ENCODE measurements around the gene IMMP2L.
"Not testable (repeated sequence)": the region's sequence is repeated elsewhere in the genome, so short reads cannot be mapped to it uniquely, and the experiment has no call there.

The IMMP2L gene

DNA sequence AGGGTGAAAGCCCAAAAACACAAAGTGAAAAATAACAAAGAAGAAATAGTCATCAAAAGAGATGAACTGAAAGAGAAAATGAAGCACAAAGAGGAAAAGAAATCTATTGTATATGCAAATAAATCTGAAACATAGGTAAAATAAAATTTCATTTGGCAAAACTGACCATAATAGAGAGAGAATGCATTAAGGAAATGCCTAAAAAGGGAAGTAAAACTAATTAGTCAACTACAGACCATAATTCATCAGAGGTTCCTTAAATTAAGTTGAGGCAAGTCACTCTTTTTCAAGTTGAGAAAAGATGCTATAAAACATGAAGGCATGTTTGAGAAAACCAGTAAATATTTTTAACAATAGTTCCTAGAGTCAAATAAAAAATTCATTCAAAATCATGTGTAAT is 238.1 kb downstream of the IMMP2L start:
- no peak for DNase-seq

DNA sequence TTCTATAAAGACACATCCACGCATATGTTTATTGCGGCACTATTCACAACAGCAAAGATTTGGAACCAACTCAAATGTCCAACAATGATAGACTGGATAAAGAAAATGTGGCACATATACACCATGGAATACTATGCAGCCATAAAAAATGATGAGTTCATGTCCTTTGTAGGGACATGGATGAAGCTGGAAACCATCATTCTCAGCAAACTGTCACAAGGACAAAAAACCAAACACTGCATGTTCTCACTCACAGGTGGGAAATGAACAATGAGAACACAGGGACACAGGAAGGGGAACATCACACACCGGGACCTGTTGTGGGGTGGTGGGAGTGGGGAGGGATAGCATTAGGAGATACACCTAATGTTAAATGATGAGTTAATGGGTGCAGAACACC is 238.6 kb downstream of the IMMP2L start:
- DNase-seq, result not testable (repeated sequence)

- DNase-seq, result no peak
These were observed 242.2 kb downstream of the IMMP2L start for GRCh38 chr7:111320133-111320532.

DNA sequence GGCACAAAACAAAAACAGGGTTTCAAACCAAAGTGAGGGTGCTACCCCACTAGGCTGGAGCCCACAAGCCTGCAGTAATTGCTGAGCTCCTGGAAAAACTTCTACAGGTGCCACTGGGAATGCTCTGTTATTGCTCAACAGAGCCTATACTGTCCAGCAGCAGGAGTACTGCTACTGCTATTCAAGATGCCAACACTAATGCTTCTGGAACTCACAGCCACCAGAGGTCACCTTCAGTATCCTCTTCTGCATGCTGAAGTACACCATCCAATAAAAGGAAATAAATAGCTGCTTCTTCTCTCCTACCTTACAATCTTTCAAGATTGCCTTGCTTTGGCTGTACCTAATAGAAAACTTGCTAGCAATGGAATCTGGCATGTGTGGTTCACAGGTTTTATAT is 249.3 kb downstream of the IMMP2L start:
- DNase-seq, result no peak

- DNase-seq, result no peak
These were observed 253.6 kb downstream of the IMMP2L start for GRCh38 chr7:111308691-111309090.

- DNase-seq, result no peak
These were observed 260.4 kb downstream of the IMMP2L start for GRCh38 chr7:111301891-111302290.

GRCh38 chr7:111294494-111294893 is 267.8 kb downstream of the IMMP2L start:
- no peak for DNase-seq

GRCh38 chr7:111292026-111292470 is 270.2 kb downstream of the IMMP2L start:
- no peak for DNase-seq

GRCh38 chr7:111290982-111291381 is 271.3 kb downstream of the IMMP2L start:
- no peak for DNase-seq

DNA sequence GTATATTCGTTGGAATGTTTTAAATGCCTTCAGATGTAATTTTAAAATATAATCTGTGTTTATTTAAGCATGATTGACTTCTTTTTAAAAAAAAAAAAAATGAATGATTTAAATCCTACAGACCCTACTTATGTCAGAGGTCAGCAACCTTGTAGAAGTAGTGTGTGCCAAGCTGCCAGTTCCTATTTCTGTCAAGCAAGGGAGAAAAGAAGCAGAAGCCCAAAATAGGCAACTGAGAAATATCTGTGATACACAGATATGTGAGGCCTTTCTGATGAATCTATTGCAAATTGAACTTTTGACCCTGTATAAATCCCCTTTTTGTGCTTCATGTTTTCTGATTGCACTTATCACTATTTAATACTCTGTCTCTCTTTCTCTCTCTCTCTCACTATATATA is 271.9 kb downstream of the IMMP2L start:
- DNase-seq, result no peak

GRCh38 chr7:111288441-111288840 is 273.9 kb downstream of the IMMP2L start:
- not testable (repeated sequence) for DNase-seq

DNA sequence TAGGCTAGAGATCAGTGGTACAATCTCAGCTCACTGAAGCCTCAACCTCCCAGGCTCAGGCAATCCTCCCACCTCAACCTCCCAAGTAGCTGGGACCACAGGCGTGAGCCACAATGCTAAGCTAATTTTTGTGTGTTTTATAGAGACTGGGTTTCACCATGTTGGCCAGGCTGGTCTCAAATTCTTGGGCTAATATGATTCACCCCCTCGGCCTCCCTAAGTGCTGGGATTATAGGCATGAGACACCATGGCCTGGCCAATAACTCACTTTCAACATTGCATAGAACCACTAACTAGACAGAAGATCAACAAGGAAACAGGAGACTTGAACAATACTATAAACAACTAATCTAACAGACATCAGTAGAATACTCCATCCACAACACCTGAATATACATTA is 279.7 kb downstream of the IMMP2L start:
- no peak for DNase-seq

- no peak for DNase-seq
These were observed 287.4 kb downstream of the IMMP2L start for GRCh38 chr7:111274857-111275256.

DNA sequence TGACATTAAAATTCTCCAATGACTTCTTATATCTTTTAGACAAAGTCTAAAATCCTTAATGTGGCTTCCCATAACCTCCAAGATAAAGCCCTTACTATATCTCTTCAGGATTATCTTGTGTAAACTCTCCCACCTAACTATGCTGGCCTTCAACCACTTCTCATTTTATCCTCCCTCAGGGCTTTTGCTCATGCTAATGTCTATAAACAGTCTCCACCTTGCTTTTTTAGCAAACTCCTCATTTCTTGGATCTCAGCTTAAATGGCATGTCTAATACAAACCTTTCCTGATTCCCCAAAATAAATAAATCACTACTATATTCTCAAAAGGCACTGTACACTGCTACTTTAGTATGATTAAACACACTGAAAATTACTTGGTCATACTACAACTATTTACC is 290.2 kb downstream of the IMMP2L start:
- no peak for DNase-seq

GRCh38 chr7:111270794-111271193 is 291.5 kb downstream of the IMMP2L start:
- not testable (repeated sequence) for DNase-seq

- no peak for DNase-seq
These were observed 293.4 kb downstream of the IMMP2L start for GRCh38 chr7:111268941-111269340.

DNA sequence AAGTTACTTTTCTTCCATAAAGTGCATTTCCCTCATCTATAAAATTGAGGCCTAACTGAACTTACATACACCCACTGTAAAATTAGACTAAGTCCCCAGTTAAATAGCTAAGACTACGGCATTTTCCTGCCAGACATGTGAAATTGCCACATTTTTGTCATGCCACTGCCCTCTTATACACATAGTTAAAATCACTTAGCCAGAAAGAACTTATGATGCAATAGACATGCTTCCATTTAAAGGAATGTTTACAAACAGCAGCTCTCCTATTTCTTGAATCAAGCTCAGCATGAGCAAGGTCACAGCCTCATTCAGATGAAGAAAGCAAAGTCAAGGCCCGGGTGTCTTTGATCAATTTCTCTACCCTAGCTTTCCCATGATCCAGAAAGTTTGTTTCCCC is 295.7 kb downstream of the IMMP2L start:
- no peak for DNase-seq

- DNase-seq, result no peak
These were observed 296.9 kb downstream of the IMMP2L start for GRCh38 chr7:111265394-111265793.

DNA sequence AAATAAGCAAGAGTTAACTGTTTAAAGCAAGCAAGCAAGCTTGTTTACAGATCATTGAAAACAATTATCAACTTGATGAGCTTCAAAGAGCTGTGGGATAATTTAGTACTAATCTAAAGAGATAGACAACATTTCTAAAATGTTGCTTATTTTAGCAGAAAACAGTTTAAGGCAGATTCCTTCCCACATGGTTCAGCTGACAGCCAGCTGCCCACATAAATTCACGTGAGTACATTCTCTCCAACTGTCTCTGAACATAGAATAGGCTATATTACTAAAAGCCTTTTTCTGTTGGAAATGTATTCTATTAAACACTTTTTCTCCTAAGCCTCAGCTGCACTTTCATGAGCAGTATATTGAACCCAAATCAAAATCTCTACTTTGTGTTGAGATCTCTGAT is 297.3 kb downstream of the IMMP2L start:
- DNase-seq, result no peak

GRCh38 chr7:111264111-111264868 is 298.0 kb downstream of the IMMP2L start:
- DNase-seq, result peak in 1 of 2 experiments; percentile 30

DNA sequence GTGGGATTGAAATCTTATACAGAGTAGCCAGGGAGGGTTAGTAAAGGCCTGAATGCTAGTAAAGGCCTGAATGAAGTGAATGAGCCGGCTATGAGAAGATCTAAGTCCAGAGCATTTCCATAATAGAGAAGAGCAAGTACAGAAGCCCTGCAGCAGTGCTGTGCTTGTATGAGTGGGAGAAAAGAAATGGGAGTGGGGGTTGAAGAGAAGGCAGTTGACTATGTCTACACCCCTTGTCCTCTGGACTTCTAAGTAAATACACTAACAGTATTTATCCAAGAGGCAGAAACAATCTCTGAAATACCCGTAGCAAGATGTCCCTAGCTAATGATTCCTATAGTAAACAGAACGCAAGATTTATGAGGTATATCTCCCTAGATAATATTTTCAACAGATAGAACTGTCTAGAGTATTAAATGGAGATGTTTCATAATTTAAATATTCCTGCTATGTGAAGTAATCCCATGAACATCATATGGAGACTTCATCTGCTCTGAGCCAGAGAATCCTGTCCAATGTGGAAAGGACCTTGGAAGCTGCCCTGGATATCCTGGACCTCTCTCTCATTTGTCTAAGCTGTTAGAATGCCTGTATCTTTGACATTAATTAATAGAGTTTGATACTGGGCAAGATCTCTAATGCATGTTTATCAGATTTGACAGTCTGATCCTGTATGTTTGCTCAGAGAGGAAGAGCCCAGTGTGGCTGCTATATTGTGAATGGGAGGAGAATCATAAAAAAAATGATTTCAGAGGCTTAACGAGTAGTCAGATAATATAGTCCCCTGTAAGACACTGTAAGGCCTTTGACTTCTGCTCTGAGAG is 299.8 kb downstream of the IMMP2L start:
- no peak for DNase-seq

DNA sequence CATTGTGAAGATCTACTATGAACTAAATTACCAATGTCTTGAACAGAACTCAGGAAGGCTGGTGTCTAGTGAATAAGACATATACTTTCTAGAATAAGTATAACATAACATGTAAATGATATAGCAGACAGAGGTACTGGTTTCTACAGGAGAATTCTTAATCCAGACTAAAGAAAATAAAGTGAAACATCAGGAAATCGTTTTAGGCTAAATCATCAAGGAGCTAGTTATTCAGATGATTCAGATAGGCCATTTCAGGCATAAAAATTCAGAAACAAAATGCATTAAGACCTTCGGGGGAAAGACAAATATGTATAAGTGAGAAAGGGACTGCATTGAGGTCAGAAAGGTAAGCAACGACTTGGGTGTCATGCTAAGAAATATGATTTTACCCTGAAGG is 300.8 kb downstream of the IMMP2L start:
- no peak for DNase-seq

GRCh38 chr7:111259991-111260390 is 302.3 kb downstream of the IMMP2L start:
- DNase-seq, result no peak

DNA sequence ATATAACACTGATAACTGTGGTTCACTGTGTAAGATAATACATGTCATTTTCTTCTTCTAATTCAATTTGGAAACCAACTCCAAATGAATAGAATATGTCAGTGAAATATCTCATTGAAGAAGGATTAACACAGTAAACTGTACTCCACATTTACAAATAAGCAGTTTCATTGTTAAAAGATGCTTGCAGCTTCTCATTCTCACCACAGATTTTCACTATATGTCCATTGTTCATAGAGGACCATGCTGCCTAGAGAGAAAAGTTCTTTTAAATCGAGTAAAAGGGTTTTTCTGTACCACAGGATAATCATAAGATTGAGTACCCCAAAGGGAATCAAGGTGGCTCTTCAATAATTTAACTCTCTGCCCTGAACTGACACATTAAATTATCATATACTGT is 305.9 kb downstream of the IMMP2L start:
- DNase-seq, result no peak

Measured in cerebellar nuclear complex (tissue), 1 donor.